Transverse colon (tissue), 4 donors: ENCODE results near the gene HEYL. TPM values are rescaled to one million over a fixed set of nuclear protein-coding genes. Genes with fewer than 3 reads are reported as not detected.

Experiments used
- DNase-seq: peaks from one replicate; pipeline ENCODE4 v3.0.0-alpha.2; 2019
- H3K27ac ChIP-seq, 4 donors: fragments of 200-600 bp; sonication (generic); 2 replicates each; pipeline ENCODE4 v1.5.1; 2016 to 2018; ENCODE audit warnings: inconsistent platforms in 4 of 4
- H3K27me3 ChIP-seq: fragments of 200-600 bp; sonication (generic); 2 replicates; pipeline ENCODE4 v1.5.1; 2017; ENCODE audit warnings: inconsistent platforms
- H3K36me3 ChIP-seq, 4 donors: fragments of 200-600 bp; sonication (generic); 2 replicates each; pipeline ENCODE4 v1.5.1; 2017 to 2019; ENCODE audit warnings: inconsistent platforms in 4 of 4
- H3K4me1 ChIP-seq, 4 donors: fragments of 200-600 bp; sonication (generic); 2 replicates each; pipeline ENCODE4 v1.5.1; 2017 to 2020; ENCODE audit warnings: inconsistent platforms in 4 of 4
- H3K4me3 ChIP-seq, 4 donors: fragments of 200-600 bp; sonication (generic); 1 replicate in 1 of 4; 2 replicates in 3 of 4; pipeline versions ENCODE4 v1.5.1 to v1.6.1; 2017 to 2019; ENCODE audit warnings: inconsistent platforms in 4 of 4
- H3K9me3 ChIP-seq, 2 donors: fragments of 200-600 bp; sonication (generic); 2 replicates each; pipeline ENCODE4 v1.5.1; 2017 to 2019; ENCODE audit warnings: inconsistent platforms in 2 of 2
- CTCF ChIP-seq, 5 experiments: fragments of 200-600 bp in 3 of 5; fragments of 450-650 bp in 2 of 5; sonication (generic) in 3 of 5; IDR thresholded peaks; 1 replicate in 2 of 5; 2 replicates in 3 of 5; pipeline ENCODE4 v1.5.1; 2016 to 2017; ENCODE audit warnings: antibody characterized with exemption in 5 of 5, inconsistent platforms in 3 of 5, mild to moderate bottlenecking in 2 of 5, moderate library complexity in 1 of 5
- EP300 ChIP-seq: sonication (generic); formaldehyde crosslinking; IDR thresholded peaks from one replicate; pipeline ENCODE4 v1.6.1; 2017; ENCODE audit warnings: antibody characterized with exemption, low read depth
- POLR2A ChIP-seq: fragments of 450-650 bp; IDR thresholded peaks from one replicate; pipeline ENCODE4 v1.6.1; 2016; ENCODE audit warnings: antibody characterized with exemption, mild to moderate bottlenecking, moderate library complexity
- POLR2AphosphoS5 ChIP-seq, 3 donors: sonication (generic); formaldehyde crosslinking; IDR thresholded peaks; one replicate each; pipeline ENCODE4 v1.6.1; 2016; ENCODE audit warnings: antibody characterized with exemption in 3 of 3
- WGBS, 2 donors: methylation state at CpG; one replicate each; pipeline ENCODE4 v1.1.5; 2018; ENCODE audit warnings: low coverage in 1 of 2; 5-methylcytosine and 5-hydroxymethylcytosine counted together
- in situ Hi-C, 4 donors: fragments of 200-750 bp; cut with MboI; loops; one replicate each; pipeline versions ENCODE4 v1.15.0 to v1.15.1; 2017; ENCODE audit warnings: low sequenced_read_pairs in 3 of 4, low pct_ligation_motif_present in 1 of 4, low pct_unique_long_range_greater_than_20kb in 1 of 4
- intact Hi-C: fragments of 100-400 bp; cut with DNase I; formaldehyde crosslinking; loops from one replicate; pipeline ENCODE4 v1.15.1; 2023; ENCODE audit warnings: low total_unique reads
- total RNA-seq, 4 donors: library from RNA; depleted of rRNA; stranded (reverse); fragments of >200 nt; gene quantifications; one replicate each; pipeline ENCODE4 v1.1.0, GENCODE V29; 2016

HEYL gene
- total RNA-seq, 4 donors from 2014 or later = 1.2 to 12.1 (median 2.5) TPM

- TF ChIP-seq CTCF (IDR thresholded peaks at IDR 0.05) (no peak), POLR2AphosphoS5 (IDR thresholded peaks at IDR 0.05) (no peak), EP300 (no peak), POLR2A (no peak)
- Histone ChIP-seq H3K36me3 (no peaks in the 10 kb centered on the region), H3K27ac (peak overlapping the region in 2 of 4 donors; percentile 25 to 28), H3K27me3 (peaks cover 46% of the 10 kb centered on the region), H3K9me3 (no peaks in the 10 kb centered on the region), H3K4me3 (peak overlapping the region in 2 of 4 donors; percentile 9 to 12), H3K4me1 (peaks cover 0 to 5% (median 2%) of the 10 kb centered on the region in 4 donors)
- DNase-seq = peak; percentile 29
- WGBS, 2 donors = 46% methylated on average over 37 of the region's 61 CpGs; no CpG with 5 or more reads in 1 of the 2 donors
- intact Hi-C loops (no loop called here), in situ Hi-C loops (no loop called here)
These were observed 6.6 kb downstream of the HEYL start for GRCh38 chr1:39632682-39633417.

GRCh38 chr1:39632323-39632681, 7.1 kb downstream of the HEYL start:
- Histone ChIP-seq H3K27me3 (peaks cover 41% of the 10 kb centered on the region), H3K9me3 (no peaks in the 10 kb centered on the region), H3K4me1 (peaks cover 0 to 5% (median 2%) of the 10 kb centered on the region in 4 donors), H3K36me3 (no peaks in the 10 kb centered on the region), H3K4me3 (peak overlapping the region in 1 of 4 donors; percentile 12), H3K27ac (peak overlapping the region in 2 of 4 donors; percentile 25 to 28)
- WGBS, 2 donors = 80 to 90% methylated on average over 2 to 5 of the region's 5 CpGs
- intact Hi-C loops = no loop called here
- no peak for TF ChIP-seq POLR2A
- no peak for TF ChIP-seq CTCF (IDR thresholded peaks at IDR 0.05)
- no peak for TF ChIP-seq EP300
- TF ChIP-seq POLR2AphosphoS5 (IDR thresholded peaks at IDR 0.05) = no peak
- DNase-seq = no peak
- in situ Hi-C loops = no loop called here

- TF ChIP-seq POLR2AphosphoS5 (IDR thresholded peaks at IDR 0.05) (no peak), CTCF (IDR thresholded peaks at IDR 0.05) (no peak), EP300 (no peak), POLR2A (no peak)
- Histone ChIP-seq H3K9me3 (no peaks in the 10 kb centered on the region), H3K36me3 (no peaks in the 10 kb centered on the region), H3K27ac (no peak overlapping the region), H3K4me1 (peaks cover 0 to 5% (median 2%) of the 10 kb centered on the region in 4 donors), H3K27me3 (peaks cover 40% of the 10 kb centered on the region), H3K4me3 (no peak overlapping the region)
- no peak for DNase-seq
- WGBS, 2 donors = 79 to 86% methylated on average over 8 to 16 of the region's 16 CpGs
- in situ Hi-C loops (no loop called here), intact Hi-C loops (no loop called here)
These were observed 7.8 kb downstream of the HEYL start for GRCh38 chr1:39631361-39632322.

GRCh38 chr1:39628807-39629350, 10.6 kb downstream of the HEYL start:
- H3K4me1 ChIP-seq = peaks cover 0 to 7% (median 3%) of the 10 kb centered on the region in 4 donors
- TF ChIP-seq EP300 (no peak), CTCF (IDR thresholded peaks at IDR 0.05) (no peak), POLR2AphosphoS5 (IDR thresholded peaks at IDR 0.05) (no peak), POLR2A (no peak)
- in situ Hi-C loops = no loop called here
- H3K36me3 ChIP-seq = no peaks in the 10 kb centered on the region
- WGBS, 2 donors = 86 to 95% methylated on average over 11 of the region's 11 CpGs
- intact Hi-C loops = no loop called here
- H3K4me3 ChIP-seq = no peak overlapping the region
- peaks cover 15% of the 10 kb centered on the region for H3K27me3 ChIP-seq
- no peak for DNase-seq
- H3K27ac ChIP-seq = no peak overlapping the region
- H3K9me3 ChIP-seq = no peaks in the 10 kb centered on the region
